Measurements from ENCODE around the gene SURF2. TPM values are rescaled to one million over a fixed set of nuclear protein-coding genes. Genes with fewer than 3 reads are reported as not detected.

The SURF2 gene
- total RNA-seq, 1 experiment from 2014 or later: 27.8 TPM

- no peaks in the 10 kb centered on the region for H3K4me1 ChIP-seq (ENCODE audit: control insufficient read depth in 1 of 2, insufficient read depth in 2 of 2, low read length in 2 of 2)
- H3K27me3 ChIP-seq (ENCODE audit: insufficient read depth, low read length): no peaks in the 10 kb centered on the region
- no peak overlapping the region for H3K4me3 ChIP-seq (replicated peaks in 1 of 2; ENCODE audit: low read depth in 1 of 2, low read length in 2 of 2)
- TF ChIP-seq MAX (IDR thresholded peaks at IDR 0.05) (no peak), REST (IDR thresholded peaks at IDR 0.05; ENCODE audit: low read depth) (no peak), SRF (IDR thresholded peaks at IDR 0.05; ENCODE audit: low read depth) (no peak), ZBTB33 (IDR thresholded peaks at IDR 0.05; ENCODE audit: extremely low read depth, insufficient replicate concordance, low read length) (no peak), POLR2A (IDR thresholded peaks at IDR 0.05; ENCODE audit: borderline replicate concordance, extremely low read depth, insufficient read depth, insufficient read length) (no peak), POLR2AphosphoS5 (IDR thresholded peaks at IDR 0.05; ENCODE audit: low read depth, low read length) (no peak), EZH2 (IDR thresholded peaks at IDR 0.05) (no peak), SP1 (IDR thresholded peaks at IDR 0.05; ENCODE audit: low read depth) (no peak), SIN3A (IDR thresholded peaks at IDR 0.05; ENCODE audit: low read depth) (no peak)
- intact Hi-C loops (cut with micrococcal nuclease): no loop called here
- H3K9me3 ChIP-seq (ENCODE audit: control insufficient read depth in 1 of 2, insufficient read depth in 1 of 2, low read depth in 1 of 2, low read length in 2 of 2): no peaks in the 10 kb centered on the region
- no TSS peak for BruUV-seq (replicated peaks)
- H3K27ac ChIP-seq (ENCODE audit: low read depth, low read length): no peak overlapping the region
- ChIA-PET RAD21 (ENCODE audit: low non-redundant PET in 1 of 2, low total read pairs in 2 of 2, uncharacterized antibody in 2 of 2, unreplicated experiment in 2 of 2) (interaction anchor here in 1 of 2 experiments (1.2 kb wide), 1 partner anchor 134 kb away, joined by 3 read pairs; no protein-coding TSS in a partner anchor), CTCF (interaction anchor here (0.8 kb wide), 1 partner anchor 134 kb away, joined by 3 read pairs; no protein-coding TSS in a partner anchor), POLR2A (no interaction called here)
- DNase-seq (ENCODE audit: low read depth, low spot score) (no peak), ATAC-seq (peak; percentile 38; the same call in 1 of the 2 replicates)
- H3K79me2 ChIP-seq (ENCODE audit: insufficient read depth, low read length): no peaks in the 10 kb centered on the region
- no peak overlapping the region for H3K4me2 ChIP-seq (ENCODE audit: low read length)
- no peaks in the 10 kb centered on the region for H4K20me1 ChIP-seq (ENCODE audit: insufficient read depth)
- no peak overlapping the region for H3K9ac ChIP-seq (ENCODE audit: low read length)
- H3K9me2 ChIP-seq (ENCODE audit: insufficient read depth): no peaks in the 10 kb centered on the region
- H3K36me3 ChIP-seq (ENCODE audit: control insufficient read depth in 1 of 2, insufficient read depth in 2 of 2, low read length in 2 of 2): no peaks in the 10 kb centered on the region
- no peak overlapping the region for H2AFZ ChIP-seq (ENCODE audit: low read depth, low read length, poor library complexity, severe bottlenecking)
Measured at GRCh38 chr9:133320421-133320881, 35.9 kb upstream of the SURF2 start.
